HCT116 (cell line): ENCODE measurements around the gene TMEM109. TPM values are rescaled to one million over a fixed set of nuclear protein-coding genes. Genes with fewer than 3 reads are reported as not detected.

Experiments used
- ATAC-seq: fragments of 200-7000 bp; cut with Tn5 transposase; 2 replicates; pipeline ENCODE4 v1.9.1; 2020; ENCODE audit warnings: mild to moderate bottlenecking, moderate library complexity
- BruUV-seq: library from RNA; stranded (reverse); fragments of 400-500 nt; replicated peaks from 2 replicates; lab custom pipeline; 2021; lab: Mats Ljungman, UMichigan
- CTCF ChIA-PET: fragments of 300-600 bp; sonication (Branson Sonifier 250); formaldehyde crosslinking; loops from one replicate; lab custom pipeline; 2021; ENCODE audit warnings: antibody characterized with exemption; lab: Charles Lee
- POLR2A ChIA-PET: fragments of 300-600, 350-600 bp; sonication (Branson Sonifier 250); formaldehyde crosslinking; loops from one replicate; lab custom pipeline; 2021; ENCODE audit warnings: antibody characterized with exemption; lab: Charles Lee
- RAD21 ChIA-PET, 2 experiments: fragments of 300-600 bp; sonication (Branson Sonifier 250); formaldehyde crosslinking; loops; one replicate each; lab custom pipeline; 2023; ENCODE audit warnings: low total read pairs in 2 of 2; ENCODE audit not compliant: uncharacterized antibody in 2 of 2, unreplicated experiment in 2 of 2, low non-redundant PET in 1 of 2; lab: Charles Lee
- DNase-seq: peaks from one replicate; pipeline ENCODE4 v3.0.0-alpha.2; 2010; ENCODE audit warnings: low read depth, low spot score
- H2AFZ ChIP-seq: fragments of 200-600 bp; shearing (Covaris generic), sonication (generic); 2 replicates; pipeline ENCODE4 v1.6.1; 2017; ENCODE audit warnings: low read depth, mixed run types, mixed read lengths, antibody characterized with exemption, low read length; ENCODE audit not compliant: poor library complexity, severe bottlenecking
- H3K27ac ChIP-seq: 2 replicates; pipeline ENCODE4 v1.5.1; 2012; ENCODE audit warnings: low read depth, low read length
- H3K27me3 ChIP-seq: fragments of 200-600 bp; sonication (generic); 2 replicates; pipeline ENCODE4 v1.6.1; 2016; ENCODE audit warnings: mixed run types, low read length, mixed read lengths; ENCODE audit not compliant: insufficient read depth
- H3K36me3 ChIP-seq, 2 experiments: fragments of 200-500 bp in 1 of 2; fragments of 200-600 bp in 1 of 2; sonication (Bioruptor generic) in 1 of 2; sonication (generic) in 1 of 2; 2 replicates each; pipeline versions ENCODE4 v1.5.1 to v1.6.1; 2014 to 2016; ENCODE audit warnings: low read length in 2 of 2, inconsistent platforms in 1 of 2, mixed read lengths in 1 of 2, mixed run types in 1 of 2; ENCODE audit not compliant: insufficient read depth in 2 of 2, control insufficient read depth in 1 of 2
- H3K4me1 ChIP-seq, 2 experiments: fragments of 200-600 bp in 1 of 2; sonication (generic) in 1 of 2; 2 replicates each; pipeline versions ENCODE4 v1.5.1 to v1.6.1; 2012 to 2017; ENCODE audit warnings: low read length in 2 of 2, inconsistent platforms in 1 of 2, mild to moderate bottlenecking in 1 of 2, mixed read lengths in 1 of 2, mixed run types in 1 of 2, moderate library complexity in 1 of 2; ENCODE audit not compliant: insufficient read depth in 2 of 2, control insufficient read depth in 1 of 2
- H3K4me2 ChIP-seq: fragments of 200-600 bp; sonication (generic); 2 replicates; pipeline ENCODE4 v1.6.1; 2017; ENCODE audit warnings: mixed run types, low read length, mixed read lengths
- H3K4me3 ChIP-seq, 2 experiments: fragments of 200-600 bp in 1 of 2; sonication (generic) in 1 of 2; replicated peaks in 1 of 2; 2 replicates each; pipeline ENCODE4 v1.5.1; 2011 to 2016; ENCODE audit warnings: low read length in 2 of 2, control low read depth in 1 of 2, low read depth in 1 of 2, mild to moderate bottlenecking in 1 of 2, mixed read lengths in 1 of 2, mixed run types in 1 of 2
- H3K79me2 ChIP-seq: fragments of 200-600 bp; sonication (generic); 2 replicates; pipeline ENCODE4 v1.6.1; 2017; ENCODE audit warnings: mild to moderate bottlenecking, mixed run types, low read length, moderate library complexity, mixed read lengths; ENCODE audit not compliant: insufficient read depth
- H3K9ac ChIP-seq: fragments of 200-600 bp; sonication (generic); 2 replicates; pipeline ENCODE4 v1.6.1; 2016; ENCODE audit warnings: low read length, mixed read lengths
- H3K9me2 ChIP-seq: fragments of 200-600 bp; sonication (generic), shearing (Covaris generic); 2 replicates; pipeline ENCODE4 v1.6.1; 2017; ENCODE audit warnings: mixed run types, mild to moderate bottlenecking, moderate library complexity; ENCODE audit not compliant: insufficient read depth
- H3K9me3 ChIP-seq, 2 experiments: fragments of 200-500 bp in 1 of 2; fragments of 200-600 bp in 1 of 2; sonication (Bioruptor generic) in 1 of 2; sonication (generic) in 1 of 2; 2 replicates each; pipeline ENCODE4 v1.6.1; 2014 to 2017; ENCODE audit warnings: low read length in 2 of 2, mixed read lengths in 2 of 2, inconsistent platforms in 1 of 2, low read depth in 1 of 2, mild to moderate bottlenecking in 1 of 2, mixed run types in 1 of 2, moderate library complexity in 1 of 2; ENCODE audit not compliant: control insufficient read depth in 1 of 2, insufficient read depth in 1 of 2
- H4K20me1 ChIP-seq: fragments of 200-600 bp; sonication (generic), shearing (Covaris generic); 2 replicates; pipeline ENCODE4 v1.6.1; 2017; ENCODE audit warnings: mixed run types, mild to moderate bottlenecking, moderate library complexity; ENCODE audit not compliant: insufficient read depth
- EGR1 ChIP-seq: IDR thresholded peaks from 2 replicates; pipeline ENCODE4 v1.6.1; 2012; ENCODE audit warnings: low read depth
- FOSL1 ChIP-seq: IDR thresholded peaks from 2 replicates; pipeline ENCODE4 v1.6.1; 2012; ENCODE audit warnings: low read depth
- POLR2A ChIP-seq: IDR thresholded peaks from 2 replicates; pipeline ENCODE4 v1.7.0; 2011; ENCODE audit warnings: borderline replicate concordance; ENCODE audit not compliant: insufficient read depth, insufficient read length; ENCODE audit errors: extremely low read depth
- POLR2AphosphoS5 ChIP-seq: IDR thresholded peaks from 2 replicates; pipeline ENCODE4 v1.6.1; 2011; ENCODE audit warnings: mild to moderate bottlenecking, low read depth, low read length, moderate library complexity
- ZNF274 ChIP-seq: fragments of 200-500 bp; sonication (Bioruptor generic); IDR thresholded peaks from 2 replicates; pipeline ENCODE4 v1.6.1; 2014; ENCODE audit warnings: mild to moderate bottlenecking, low read depth, low read length, inconsistent platforms
- intact Hi-C: fragments of 100-400 bp; cut with micrococcal nuclease; formaldehyde crosslinking; loops from 2 replicates; pipeline ENCODE4 v1.10.0; 2022
- total RNA-seq: library from RNA; stranded (reverse); gene quantifications from one replicate; pipeline ENCODE4 v1.2.1, GENCODE V29; 2021; ENCODE audit not compliant: unreplicated experiment
- TF ChIP-seq, protein P1 (sequence below), 3 experiments: fragments of 200-600 bp in 1 of 3; sonication (generic) in 1 of 3; IDR thresholded peaks in 2 of 3; conservative IDR thresholded peaks in 1 of 3; 2 replicates each; pipeline ENCODE4 v1.5.1; 2012 to 2017; ENCODE audit warnings: low read depth in 2 of 3, low read length in 2 of 3, antibody characterized with exemption in 1 of 3, borderline replicate concordance in 1 of 3, control low read depth in 1 of 3, mild to moderate bottlenecking in 1 of 3, mixed read lengths in 1 of 3, mixed run types in 1 of 3, moderate library complexity in 1 of 3; ENCODE audit not compliant: insufficient read depth in 1 of 3
- TF ChIP-seq, protein P2 (sequence below): IDR thresholded peaks from 2 replicates; pipeline ENCODE4 v1.6.1; 2012; ENCODE audit warnings: low read depth

TMEM109 gene
- total RNA-seq, 1 experiment from 2014 or later, result 44.4 TPM

DNA sequence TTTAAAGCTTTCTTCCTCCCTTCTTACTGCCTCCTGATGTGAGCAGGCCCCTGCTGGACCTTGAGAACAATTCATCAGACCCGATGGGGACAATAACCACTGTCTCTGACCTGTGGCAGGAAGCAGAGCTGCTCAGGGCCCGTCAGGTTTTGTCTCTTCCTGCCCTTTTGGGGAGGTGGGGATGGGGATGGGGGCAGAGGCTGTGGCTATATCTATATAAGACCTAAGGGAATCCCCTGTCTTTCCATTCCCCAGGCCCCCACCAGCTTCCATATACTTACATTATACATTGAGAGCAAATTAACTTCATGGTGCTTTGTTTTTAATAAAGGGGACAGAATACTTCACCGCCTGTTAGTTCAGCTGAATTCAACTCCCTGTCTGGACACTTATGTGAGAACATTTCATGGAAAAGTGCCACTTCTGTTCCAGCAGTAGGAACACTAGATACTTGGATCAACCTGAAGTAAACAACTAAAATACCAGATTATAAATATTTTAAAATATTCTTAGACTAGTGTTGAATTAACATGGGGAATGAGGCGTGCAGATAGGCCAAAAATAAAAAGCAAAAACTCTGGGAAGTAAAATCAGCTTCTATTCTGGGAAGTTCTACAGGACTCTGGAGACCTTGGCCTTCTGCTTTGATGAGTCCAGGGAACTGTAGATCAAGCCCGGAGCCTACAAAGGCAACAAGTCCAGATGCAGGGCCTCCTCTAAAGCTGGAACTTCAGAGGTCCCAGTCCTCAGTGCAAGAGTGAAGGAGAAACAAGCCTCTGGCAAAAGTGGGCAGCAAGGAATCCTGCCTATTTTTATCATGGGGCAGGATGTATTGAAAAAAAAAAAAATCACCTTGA lies 35.5 kb upstream of the TMEM109 start:
- Histone ChIP-seq H3K9ac (no peak overlapping the region), H3K4me1 (no peaks in the 10 kb centered on the region), H3K9me2 (no peaks in the 10 kb centered on the region), H3K79me2 (no peaks in the 10 kb centered on the region), H3K27ac (no peak overlapping the region), H4K20me1 (no peaks in the 10 kb centered on the region), H3K36me3 (peaks cover 4 to 5% of the 10 kb centered on the region in 2 experiments; a peak in 2 of 4 replicates), H3K9me3 (no peaks in the 10 kb centered on the region), H3K27me3 (no peaks in the 10 kb centered on the region), H3K4me3 (no peak overlapping the region), H3K4me2 (no peak overlapping the region), H2AFZ (no peak overlapping the region)
- no TSS peak for BruUV-seq
- TF ChIP-seq, protein P1, sequence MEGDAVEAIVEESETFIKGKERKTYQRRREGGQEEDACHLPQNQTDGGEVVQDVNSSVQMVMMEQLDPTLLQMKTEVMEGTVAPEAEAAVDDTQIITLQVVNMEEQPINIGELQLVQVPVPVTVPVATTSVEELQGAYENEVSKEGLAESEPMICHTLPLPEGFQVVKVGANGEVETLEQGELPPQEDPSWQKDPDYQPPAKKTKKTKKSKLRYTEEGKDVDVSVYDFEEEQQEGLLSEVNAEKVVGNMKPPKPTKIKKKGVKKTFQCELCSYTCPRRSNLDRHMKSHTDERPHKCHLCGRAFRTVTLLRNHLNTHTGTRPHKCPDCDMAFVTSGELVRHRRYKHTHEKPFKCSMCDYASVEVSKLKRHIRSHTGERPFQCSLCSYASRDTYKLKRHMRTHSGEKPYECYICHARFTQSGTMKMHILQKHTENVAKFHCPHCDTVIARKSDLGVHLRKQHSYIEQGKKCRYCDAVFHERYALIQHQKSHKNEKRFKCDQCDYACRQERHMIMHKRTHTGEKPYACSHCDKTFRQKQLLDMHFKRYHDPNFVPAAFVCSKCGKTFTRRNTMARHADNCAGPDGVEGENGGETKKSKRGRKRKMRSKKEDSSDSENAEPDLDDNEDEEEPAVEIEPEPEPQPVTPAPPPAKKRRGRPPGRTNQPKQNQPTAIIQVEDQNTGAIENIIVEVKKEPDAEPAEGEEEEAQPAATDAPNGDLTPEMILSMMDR (IDR thresholded peaks at IDR 0.05 in 2 of 3, conservative IDR thresholded peaks at IDR 0.05 in 1 of 3; ENCODE audit: borderline replicate concordance in 1 of 3, insufficient read depth in 1 of 3, low read depth in 2 of 3, low read length in 2 of 3), result no peak
- TF ChIP-seq FOSL1 (no peak), EGR1 (no peak), POLR2AphosphoS5 (no peak), ZNF274 (no peak), POLR2A (no peak)
- TF ChIP-seq, protein P2, sequence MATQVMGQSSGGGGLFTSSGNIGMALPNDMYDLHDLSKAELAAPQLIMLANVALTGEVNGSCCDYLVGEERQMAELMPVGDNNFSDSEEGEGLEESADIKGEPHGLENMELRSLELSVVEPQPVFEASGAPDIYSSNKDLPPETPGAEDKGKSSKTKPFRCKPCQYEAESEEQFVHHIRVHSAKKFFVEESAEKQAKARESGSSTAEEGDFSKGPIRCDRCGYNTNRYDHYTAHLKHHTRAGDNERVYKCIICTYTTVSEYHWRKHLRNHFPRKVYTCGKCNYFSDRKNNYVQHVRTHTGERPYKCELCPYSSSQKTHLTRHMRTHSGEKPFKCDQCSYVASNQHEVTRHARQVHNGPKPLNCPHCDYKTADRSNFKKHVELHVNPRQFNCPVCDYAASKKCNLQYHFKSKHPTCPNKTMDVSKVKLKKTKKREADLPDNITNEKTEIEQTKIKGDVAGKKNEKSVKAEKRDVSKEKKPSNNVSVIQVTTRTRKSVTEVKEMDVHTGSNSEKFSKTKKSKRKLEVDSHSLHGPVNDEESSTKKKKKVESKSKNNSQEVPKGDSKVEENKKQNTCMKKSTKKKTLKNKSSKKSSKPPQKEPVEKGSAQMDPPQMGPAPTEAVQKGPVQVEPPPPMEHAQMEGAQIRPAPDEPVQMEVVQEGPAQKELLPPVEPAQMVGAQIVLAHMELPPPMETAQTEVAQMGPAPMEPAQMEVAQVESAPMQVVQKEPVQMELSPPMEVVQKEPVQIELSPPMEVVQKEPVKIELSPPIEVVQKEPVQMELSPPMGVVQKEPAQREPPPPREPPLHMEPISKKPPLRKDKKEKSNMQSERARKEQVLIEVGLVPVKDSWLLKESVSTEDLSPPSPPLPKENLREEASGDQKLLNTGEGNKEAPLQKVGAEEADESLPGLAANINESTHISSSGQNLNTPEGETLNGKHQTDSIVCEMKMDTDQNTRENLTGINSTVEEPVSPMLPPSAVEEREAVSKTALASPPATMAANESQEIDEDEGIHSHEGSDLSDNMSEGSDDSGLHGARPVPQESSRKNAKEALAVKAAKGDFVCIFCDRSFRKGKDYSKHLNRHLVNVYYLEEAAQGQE, result no peak
- ChIA-PET CTCF (interaction anchor here (1.2 kb wide), 1 partner anchor 9 kb away, joined by 4 read pairs; no protein-coding TSS in a partner anchor), RAD21 (no interaction called here), POLR2A (no interaction called here)
- intact Hi-C loops, result no loop called here
- DNase-seq (no peak), ATAC-seq (no peak)
